Caco-2 (cell line): ENCODE measurements around the gene RELB. TPM values are rescaled to one million over a fixed set of nuclear protein-coding genes. Genes with fewer than 3 reads are reported as not detected.
A peak's percentile ranks its signal among the peaks of the same experiment; 100 is the strongest.

ENCODE experiments used
- BruUV-seq: library from RNA; stranded (reverse); fragments of 400-500 nt; replicated peaks from 2 replicates; lab custom pipeline; 2021; lab: Mats Ljungman, UMichigan
- CTCF ChIA-PET: fragments of 300-600 bp; sonication (Branson Sonifier 250); formaldehyde crosslinking; loops from one replicate; lab custom pipeline; 2022; ENCODE audit warnings: antibody characterized with exemption; lab: Charles Lee
- POLR2A ChIA-PET: fragments of 300-600 bp; sonication (Branson Sonifier 250); formaldehyde crosslinking; loops from one replicate; lab custom pipeline; 2022; ENCODE audit warnings: antibody characterized with exemption; lab: Charles Lee
- DNase-seq, 2 experiments: peaks; one replicate each; pipeline versions ENCODE4 v3.0.0 to v3.0.0-alpha.2; 2020 to 2022
- H3K27me3 ChIP-seq: replicated peaks from 2 replicates; pipeline ENCODE4 v1.6.0; 2011; ENCODE audit warnings: low read length; ENCODE audit not compliant: control insufficient read depth, insufficient read depth
- H3K36me3 ChIP-seq: 2 replicates; pipeline ENCODE4 v1.5.1; 2011; ENCODE audit warnings: low read length; ENCODE audit not compliant: control insufficient read depth, insufficient read depth
- H3K4me1 ChIP-seq: fragments of 250-450 bp; sonication (Bioruptor Pico); 2 replicates; pipeline ENCODE4 v1.5.1; 2020; ENCODE audit warnings: mild to moderate bottlenecking
- H3K4me3 ChIP-seq: 2 replicates; pipeline ENCODE4 v1.5.1; 2011; ENCODE audit warnings: low read depth, mild to moderate bottlenecking, control low read depth, low read length
- H3K9me3 ChIP-seq: fragments of 250-450 bp; sonication (Bioruptor Pico); 2 replicates; pipeline ENCODE4 v1.5.1; 2020; ENCODE audit warnings: mild to moderate bottlenecking, moderate library complexity
- H3K27ac Mint-ChIP-seq: one replicate; pipeline ENCODE4 v1.8.0; 2022; ENCODE audit warnings: mixed read lengths; ENCODE audit not compliant: unreplicated experiment
- H3K27me3 Mint-ChIP-seq: one replicate; pipeline ENCODE4 v1.8.0; 2022; ENCODE audit warnings: mixed read lengths; ENCODE audit not compliant: insufficient read depth, unreplicated experiment
- H3K36me3 Mint-ChIP-seq: one replicate; pipeline ENCODE4 v1.8.0; 2022; ENCODE audit warnings: mild to moderate bottlenecking, mixed read lengths; ENCODE audit not compliant: insufficient read depth, unreplicated experiment
- H3K4me1 Mint-ChIP-seq: one replicate; pipeline ENCODE4 v1.8.0; 2022; ENCODE audit warnings: low read depth, mixed read lengths; ENCODE audit not compliant: unreplicated experiment
- H3K4me3 Mint-ChIP-seq: one replicate; pipeline ENCODE4 v1.8.0; 2022; ENCODE audit warnings: mild to moderate bottlenecking, moderate library complexity, mixed read lengths; ENCODE audit not compliant: unreplicated experiment
- H3K9me3 Mint-ChIP-seq: one replicate; pipeline ENCODE4 v1.8.0; 2022; ENCODE audit warnings: mixed read lengths; ENCODE audit not compliant: unreplicated experiment
- CTCF ChIP-seq, 2 experiments: fragments of 200-600 bp in 1 of 2; IDR thresholded peaks; 1 replicate in 1 of 2; 2 replicates in 1 of 2; pipeline versions ENCODE4 v1.5.1 to v1.8.0; 2011 to 2022; ENCODE audit warnings: antibody characterized with exemption in 1 of 2, control low read depth in 1 of 2, inconsistent platforms in 1 of 2, low read depth in 1 of 2, low read length in 1 of 2, mild to moderate bottlenecking in 1 of 2, moderate library complexity in 1 of 2; ENCODE audit not compliant: insufficient read depth in 1 of 2, severe bottlenecking in 1 of 2, unreplicated experiment in 1 of 2
- intact Hi-C: fragments of 100-400 bp; cut with micrococcal nuclease; formaldehyde crosslinking; loops from one replicate; pipeline ENCODE4 v1.10.0; 2022; ENCODE audit not compliant: unreplicated experiment
- total RNA-seq: library from RNA; stranded (reverse); gene quantifications from 2 replicates; pipeline ENCODE4 v1.2.3, GENCODE V29; 2022

Gene RELB
- total RNA-seq, 1 experiment from 2014 or later: 6.3 TPM

GRCh38 chr19:45079063-45079910 lies 78.0 kb downstream of the RELB start, which contains the start of gene GEMIN7:
GEMIN7 (plus strand) TSS chr19:45079260; CDS start chr19:45090115, 10,855 bp downstream.
- Histone ChIP-seq H3K9me3 (no peaks in the 10 kb centered on the region), H3K36me3 (no peaks in the 10 kb centered on the region), H3K4me3 (peak within 1 kb of the TSS; percentile 99), H3K27me3 (no peaks in the 10 kb centered on the region), H3K4me1 (peaks cover 24% of the 10 kb centered on the region)
- peaks cover 28% of the 10 kb centered on the region for H3K4me1 Mint-ChIP-seq
- peak in 1 of 2 experiments; percentile 28 for TF ChIP-seq CTCF (IDR thresholded peaks at IDR 0.05; ENCODE audit: insufficient read depth in 1 of 2, low read depth in 1 of 2, low read length in 1 of 2, severe bottlenecking in 1 of 2, unreplicated experiment in 1 of 2)
- CTCF ChIA-PET: interaction anchor here (0.6 to 1.0 kb wide), 2 partner anchors 12 to 76 kb away, joined by 3 to 7 read pairs; no protein-coding TSS in a partner anchor
- POLR2A ChIA-PET: interaction anchor here (1.6 kb wide), 1 partner anchor 13 kb away, joined by 6 read pairs; no protein-coding TSS in a partner anchor
- H3K36me3 Mint-ChIP-seq: peaks cover 57% of the 10 kb centered on the region
- H3K27ac Mint-ChIP-seq: peak within 1 kb of the TSS; percentile 94
- no peaks in the 10 kb centered on the region for H3K27me3 Mint-ChIP-seq
- no peaks in the 10 kb centered on the region for H3K9me3 Mint-ChIP-seq
- H3K4me3 Mint-ChIP-seq: peak within 1 kb of the TSS; percentile 98
- BruUV-seq: TSS peak; percentile 66
- peak; percentile 82 to 94 for DNase-seq
- intact Hi-C loops: loop anchor here (5.0 to 10.0 kb wide), 2 partner anchors 77 to 174 kb away; partner anchors contain the start of genes APOE and RELB

- H3K9me3 Mint-ChIP-seq: no peaks in the 10 kb centered on the region
- peak overlapping the region; percentile 98 for H3K4me3 Mint-ChIP-seq
- no peaks in the 10 kb centered on the region for H3K36me3 ChIP-seq
- TF ChIP-seq CTCF (IDR thresholded peaks at IDR 0.05; ENCODE audit: insufficient read depth in 1 of 2, low read depth in 1 of 2, low read length in 1 of 2, severe bottlenecking in 1 of 2, unreplicated experiment in 1 of 2): no peak
- peaks cover 51% of the 10 kb centered on the region for H3K36me3 Mint-ChIP-seq
- peak overlapping the region; percentile 94 for H3K27ac Mint-ChIP-seq
- ChIA-PET CTCF (interaction anchor here (0.7 kb wide), 1 partner anchor 693 kb away, joined by 3 read pairs; no protein-coding TSS in a partner anchor), POLR2A (interaction anchor here (1.6 kb wide), 1 partner anchor 12 kb away, joined by 6 read pairs; no protein-coding TSS in a partner anchor)
- H3K27me3 ChIP-seq: no peaks in the 10 kb centered on the region
- peaks cover 23% of the 10 kb centered on the region for H3K4me1 Mint-ChIP-seq
- H3K9me3 ChIP-seq: no peaks in the 10 kb centered on the region
- peak overlapping the region; percentile 99 for H3K4me3 ChIP-seq
- BruUV-seq: no TSS peak
- intact Hi-C loops: loop anchor here (5.0 to 10.0 kb wide), 2 partner anchors 78 to 175 kb away; partner anchors contain the start of genes APOE and RELB
- H3K27me3 Mint-ChIP-seq: no peaks in the 10 kb centered on the region
- peaks cover 22% of the 10 kb centered on the region for H3K4me1 ChIP-seq
- DNase-seq: peak in 1 of 2 experiments; percentile 57
Measured at GRCh38 chr19:45079911-45080370, 78.7 kb downstream of the RELB start.

GRCh38 chr19:45082170-45082569 lies 80.9 kb downstream of the RELB start:
- no peaks in the 10 kb centered on the region; the same call in 1 of the 2 replicates for H3K36me3 ChIP-seq
- Mint-ChIP-seq H3K9me3 (no peaks in the 10 kb centered on the region), H3K27me3 (no peaks in the 10 kb centered on the region), H3K36me3 (peaks cover 51% of the 10 kb centered on the region), H3K4me1 (peaks cover 15% of the 10 kb centered on the region), H3K4me3 (peak overlapping the region; percentile 34), H3K27ac (no peak overlapping the region)
- ChIA-PET POLR2A (no interaction called here), CTCF (no interaction called here)
- TF ChIP-seq CTCF (IDR thresholded peaks at IDR 0.05; ENCODE audit: insufficient read depth in 1 of 2, low read depth in 1 of 2, low read length in 1 of 2, severe bottlenecking in 1 of 2, unreplicated experiment in 1 of 2): no peak
- BruUV-seq: no TSS peak
- H3K9me3 ChIP-seq: no peaks in the 10 kb centered on the region
- no peak overlapping the region for H3K4me3 ChIP-seq
- peaks cover 14% of the 10 kb centered on the region for H3K4me1 ChIP-seq
- no peak for DNase-seq
- intact Hi-C loops: no loop called here
- H3K27me3 ChIP-seq: no peaks in the 10 kb centered on the region
